Measurements from ENCODE around the gene CDKL1.

The CDKL1 gene

GRCh38 chr14:50396631-50397389 is at the start of gene CDKL1:
Gene CDKL1, minus strand, starts transcription at chr14:50396881. Its CDS starts 1,013 bp downstream, at chr14:50395868.
- peak in 4 of 6 experiments; percentile 10 to 40 (median 34) for DNase-seq

- DNase-seq = no peak
These were observed 37.8 kb upstream of the CDKL1 start for GRCh38 chr14:50434528-50434927.

GRCh38 chr14:50432131-50432530 is 35.5 kb upstream of the CDKL1 start:
- DNase-seq = no peak

GRCh38 chr14:50425816-50426215 is 29.1 kb upstream of the CDKL1 start:
- DNase-seq = no peak

- DNase-seq = no peak
These were observed 28.4 kb upstream of the CDKL1 start for GRCh38 chr14:50425105-50425504.

- DNase-seq = no peak
These were observed 26.8 kb upstream of the CDKL1 start for GRCh38 chr14:50423529-50423928.

GRCh38 chr14:50421499-50421898 is 24.8 kb upstream of the CDKL1 start:
- DNase-seq = no peak

GRCh38 chr14:50417853-50418252 is 21.2 kb upstream of the CDKL1 start:
- DNase-seq = no peak

GRCh38 chr14:50410921-50411320 is 14.2 kb upstream of the CDKL1 start:
- no peak for DNase-seq

GRCh38 chr14:50410071-50410470 is 13.4 kb upstream of the CDKL1 start:
- no peak for DNase-seq

- no peak for DNase-seq
These were observed 10.6 kb upstream of the CDKL1 start for GRCh38 chr14:50407111-50407812.

GRCh38 chr14:50403419-50403818 is 6.7 kb upstream of the CDKL1 start:
- no peak for DNase-seq

GRCh38 chr14:50402965-50403364 is 6.3 kb upstream of the CDKL1 start:
- no peak for DNase-seq

GRCh38 chr14:50400461-50400860 is 3.8 kb upstream of the CDKL1 start:
- no peak for DNase-seq

- DNase-seq = no peak
These were observed 2.8 kb upstream of the CDKL1 start for GRCh38 chr14:50399251-50400032.

- DNase-seq = no peak
These were observed 1.5 kb upstream of the CDKL1 start for GRCh38 chr14:50398189-50398580.

GRCh38 chr14:50397390-50398188 is 908 bp upstream of the CDKL1 start:
- no peak for DNase-seq

GRCh38 chr14:50395448-50395847 is 1.2 kb downstream of the CDKL1 start:
- no peak for DNase-seq

- no peak for DNase-seq
These were observed 2.0 kb downstream of the CDKL1 start for GRCh38 chr14:50394713-50395112.

- DNase-seq = no peak
These were observed 6.8 kb downstream of the CDKL1 start for GRCh38 chr14:50389668-50390441.

GRCh38 chr14:50388256-50388931 is 8.3 kb downstream of the CDKL1 start:
- no peak for DNase-seq

All from stimulated activated naive CD4-positive, alpha-beta T cell (primary cell).